HG02970 (cell line): Measurements from ENCODE around the gene LIMK2.
A peak's percentile ranks its signal among the peaks of the same experiment; 100 is the strongest.
"Not testable (repeated sequence)": the region's sequence is repeated elsewhere in the genome, so short reads cannot be mapped to it uniquely, and the experiment has no call there.

ENCODE experiments used
- ATAC-seq: cut with Tn5 transposase; IDR thresholded peaks from one replicate; pipeline ENCODE4 v1.9.1; 2021; ENCODE audit warnings: mild to moderate bottlenecking, moderate library complexity, moderate number of reproducible peaks; ENCODE audit not compliant: unreplicated experiment, low FRiP score

The LIMK2 gene

DNA sequence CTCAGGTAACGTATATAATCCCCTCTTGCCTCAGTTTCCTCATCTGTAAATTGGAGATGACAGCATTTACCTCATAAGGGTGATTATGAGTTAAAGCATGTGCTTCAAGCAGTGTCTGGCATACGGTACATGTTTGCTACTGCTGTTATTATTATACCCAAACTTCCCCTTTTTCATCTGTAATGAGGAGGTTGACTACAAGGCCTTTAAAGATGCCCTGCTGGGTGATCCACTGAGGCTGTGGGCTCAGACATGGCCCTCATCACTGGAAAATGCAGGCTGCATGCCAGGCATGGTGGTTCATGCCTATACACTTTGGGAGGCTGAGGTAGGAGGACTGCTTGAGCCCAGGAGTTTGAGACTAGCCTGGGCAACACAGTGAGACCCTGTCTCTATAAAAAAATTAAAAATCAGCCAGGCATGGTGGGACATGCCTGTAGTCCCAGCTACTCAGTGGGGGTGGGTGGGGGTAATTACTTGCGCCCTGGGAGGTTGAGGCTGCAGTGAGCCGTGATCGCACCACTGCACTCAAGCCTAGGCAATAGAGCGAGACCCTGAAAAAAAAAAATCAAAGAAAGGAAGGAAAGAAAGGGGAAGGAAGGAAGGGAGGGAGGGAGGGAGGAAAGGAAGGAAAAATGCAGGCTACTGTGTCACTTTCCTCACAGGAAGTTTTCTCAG is 75.9 kb downstream of the LIMK2 start:
- ATAC-seq, result no peak

- no peak for ATAC-seq
Observed at GRCh38 chr22:31288496-31289240, 76.6 kb downstream of the LIMK2 start.

GRCh38 chr22:31289344-31289743 is 77.2 kb downstream of the LIMK2 start:
- no peak for ATAC-seq

DNA sequence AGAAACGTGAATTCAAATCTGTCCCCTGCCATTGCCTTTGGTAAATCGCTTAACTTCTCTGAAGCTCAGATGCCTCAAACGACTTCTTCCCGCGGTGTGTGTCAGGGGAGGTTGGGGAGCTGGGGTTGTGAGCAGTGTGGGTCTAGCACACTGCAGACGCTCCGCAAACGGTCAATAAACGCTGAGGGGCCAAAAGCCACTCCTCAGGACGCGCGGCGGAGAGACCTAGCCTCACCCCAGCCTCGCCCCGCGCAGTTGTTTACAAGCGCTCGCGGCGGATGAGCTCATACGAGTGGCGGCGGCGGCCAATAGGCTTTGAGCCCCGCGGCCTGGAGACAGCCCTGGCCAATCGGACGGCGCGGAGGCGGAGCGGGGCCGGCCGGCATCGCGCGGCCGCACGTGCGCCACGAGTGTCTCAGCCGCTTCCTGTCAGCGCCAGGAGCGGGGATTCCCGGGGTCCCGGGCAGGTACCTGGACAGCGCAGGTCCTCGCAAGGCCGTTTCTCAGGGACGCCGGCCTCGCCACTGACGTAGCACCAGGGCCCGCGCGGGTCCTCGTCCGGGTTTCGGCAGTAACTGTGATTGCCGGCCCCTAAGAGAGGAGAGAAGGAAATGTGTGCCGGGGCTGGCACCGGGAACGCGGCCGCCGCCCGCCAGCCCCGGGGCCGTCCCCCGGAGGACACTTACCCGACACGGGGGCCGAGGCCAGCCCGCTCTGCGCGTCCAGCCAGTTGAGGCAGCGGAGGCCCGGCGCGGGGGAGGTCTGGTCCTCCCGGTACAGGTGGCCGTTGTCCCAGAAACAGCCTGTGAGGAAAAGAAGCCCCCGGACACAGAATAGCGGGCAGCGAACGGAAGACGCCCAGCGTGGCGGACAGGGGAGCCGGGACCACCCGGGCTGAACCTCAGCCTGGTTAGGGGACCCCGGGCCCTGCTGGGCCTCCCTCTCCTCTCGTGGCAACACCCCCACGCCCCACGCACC is 78.7 kb downstream of the LIMK2 start:
- peak; percentile 87 for ATAC-seq

GRCh38 chr22:31291481-31292235 is 79.6 kb downstream of the LIMK2 start:
- no peak for ATAC-seq

GRCh38 chr22:31292236-31292989 is 80.3 kb downstream of the LIMK2 start, which contains the start of gene PIK3IP1:
TSS of gene PIK3IP1 (minus strand) at chr22:31292488. CDS start at chr22:31292344, 144 bp downstream.
- ATAC-seq, result no peak

- no peak for ATAC-seq
Observed at GRCh38 chr22:31295360-31295759, 83.3 kb downstream of the LIMK2 start.

DNA sequence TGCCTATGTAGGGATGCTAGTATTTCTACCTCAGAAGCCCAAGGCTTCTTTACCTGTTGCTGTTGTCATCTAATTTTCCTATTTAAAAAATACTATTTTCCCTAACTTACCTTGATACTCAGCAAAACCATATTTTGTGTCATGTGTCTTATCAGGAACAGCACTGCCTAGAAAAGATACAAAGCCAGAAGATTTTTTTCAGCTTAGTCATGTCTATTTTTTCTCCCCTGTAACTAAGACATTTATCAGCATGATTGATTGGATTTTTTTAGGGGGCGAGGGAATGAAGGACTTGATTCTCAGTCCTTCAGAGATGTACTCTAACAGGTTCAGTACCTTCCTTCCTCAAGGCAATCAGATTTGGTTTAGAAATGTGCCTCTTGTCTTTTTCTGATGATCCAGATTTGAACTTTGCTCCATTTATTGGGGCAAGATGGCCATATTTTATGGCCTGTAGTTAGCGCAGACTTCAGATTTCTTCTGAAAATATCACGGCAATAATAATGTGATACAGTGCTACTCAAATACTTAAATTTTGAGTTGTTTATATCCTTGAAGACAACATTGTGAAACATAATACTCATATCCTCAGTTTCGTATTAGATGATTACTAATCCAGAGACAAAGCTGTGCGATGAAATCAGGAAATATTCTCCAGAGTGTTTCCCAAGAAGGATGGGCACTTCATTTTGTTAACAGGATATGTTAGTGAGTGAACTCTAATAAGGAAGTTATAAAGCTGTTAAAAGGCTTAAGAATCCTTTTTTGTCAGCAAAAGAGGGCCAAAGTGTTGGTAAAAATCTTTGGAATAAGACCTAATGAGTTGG is 83.9 kb downstream of the LIMK2 start:
- ATAC-seq, result no peak

- no peak for ATAC-seq
Observed at GRCh38 chr22:31300896-31301295, 88.8 kb downstream of the LIMK2 start.

DNA sequence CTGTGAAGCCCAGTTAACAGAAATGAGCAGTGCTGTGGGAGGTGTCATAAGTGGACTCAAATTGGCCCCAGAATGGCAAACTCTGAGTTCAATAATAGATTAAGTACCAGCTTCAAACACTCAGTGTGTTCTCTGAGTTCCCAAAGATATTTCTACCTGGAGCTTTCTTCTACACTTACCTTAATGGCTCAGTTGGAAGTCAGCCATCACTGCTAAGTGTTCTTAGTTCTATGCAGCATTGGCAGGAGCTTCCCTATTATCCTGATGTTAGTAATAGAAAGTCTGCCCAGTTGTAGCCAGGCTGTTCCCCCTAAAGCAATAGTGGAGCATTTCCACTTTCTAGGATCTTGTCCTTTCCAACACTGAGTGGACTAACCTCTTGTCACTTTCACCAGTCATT is 89.9 kb downstream of the LIMK2 start:
- no peak for ATAC-seq

- ATAC-seq, result no peak
Observed at GRCh38 chr22:31302537-31302936, 90.4 kb downstream of the LIMK2 start.

DNA sequence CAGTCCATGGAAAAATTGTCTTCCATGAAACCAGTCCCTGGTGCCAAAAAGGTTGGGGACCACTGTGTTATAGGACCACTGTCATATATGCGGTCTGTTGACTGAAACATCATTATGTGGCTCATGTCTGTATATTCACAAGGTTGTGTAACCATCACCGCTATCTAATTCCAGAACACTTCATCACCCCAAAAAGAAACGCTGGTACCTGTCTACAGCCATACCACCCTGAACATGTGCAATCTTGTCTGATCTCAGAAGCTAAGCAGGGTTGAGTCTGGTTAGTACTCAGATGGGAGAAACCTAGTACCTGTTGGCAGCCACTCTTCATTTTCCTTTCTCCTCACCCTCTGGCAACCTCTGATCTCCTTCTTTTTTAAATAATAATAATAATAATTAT is 93.1 kb downstream of the LIMK2 start:
- no peak for ATAC-seq

- ATAC-seq, result no peak
Observed at GRCh38 chr22:31308181-31308580, 96.1 kb downstream of the LIMK2 start.

- ATAC-seq, result no peak
Observed at GRCh38 chr22:31313366-31314147, 101.5 kb downstream of the LIMK2 start.

- ATAC-seq, result not testable (repeated sequence)
Observed at GRCh38 chr22:31314220-31314619, 102.1 kb downstream of the LIMK2 start.

GRCh38 chr22:31321421-31321820 is 109.3 kb downstream of the LIMK2 start:
- ATAC-seq, result no peak

- no peak for ATAC-seq
Observed at GRCh38 chr22:31323578-31324550, 111.8 kb downstream of the LIMK2 start.
